ENCODE measurements around the gene GBE1. TPM values are rescaled to one million over a fixed set of nuclear protein-coding genes. Genes with fewer than 3 reads are reported as not detected.
"Not testable (repeated sequence)": the region's sequence is repeated elsewhere in the genome, so short reads cannot be mapped to it uniquely, and the experiment has no call there.

GBE1 gene
- total RNA-seq, 1 donor from 2014 or later: 27.3 TPM

GRCh38 chr3:81758275-81758674 is 3.2 kb downstream of the GBE1 start:
- ATAC-seq: no peak

GRCh38 chr3:81753416-81754027 is 7.9 kb downstream of the GBE1 start:
- ATAC-seq: no peak

More at GRCh38 chr3:81758275-81758674, 3.2 kb downstream of the GBE1 start:
- DNase-seq (ENCODE audit: low spot score): no peak

GRCh38 chr3:81752604-81753003 is 8.8 kb downstream of the GBE1 start:
- ATAC-seq (no peak), DNase-seq (ENCODE audit: low spot score) (no peak)

More at GRCh38 chr3:81753416-81754027, 7.9 kb downstream of the GBE1 start:
- DNase-seq (ENCODE audit: low spot score): no peak

GRCh38 chr3:81749265-81749664 is 12.2 kb downstream of the GBE1 start:
- no peak for DNase-seq (ENCODE audit: low spot score)
- ATAC-seq: no peak

GRCh38 chr3:81747280-81747679 is 14.2 kb downstream of the GBE1 start:
- not testable (repeated sequence) for ATAC-seq; DNase-seq (ENCODE audit: low spot score)

GRCh38 chr3:81744366-81744765 is 17.1 kb downstream of the GBE1 start:
- peak; percentile 78 for ATAC-seq
- no peak for DNase-seq (ENCODE audit: low spot score)

GRCh38 chr3:81743096-81744025 is 18.1 kb downstream of the GBE1 start:
- DNase-seq (ENCODE audit: low spot score): no peak
- ATAC-seq: peak; percentile 62

- ATAC-seq (no peak), DNase-seq (ENCODE audit: low spot score) (no peak)
Measured at GRCh38 chr3:81742581-81742980, 18.9 kb downstream of the GBE1 start.

- no peak for DNase-seq (ENCODE audit: low spot score)
Measured at GRCh38 chr3:81741216-81741615, 20.2 kb downstream of the GBE1 start.

GRCh38 chr3:81740731-81741130 is 20.7 kb downstream of the GBE1 start:
- ATAC-seq (no peak), DNase-seq (ENCODE audit: low spot score) (no peak)

More at GRCh38 chr3:81741216-81741615, 20.2 kb downstream of the GBE1 start:
- ATAC-seq: no peak

GRCh38 chr3:81735334-81735733 is 26.1 kb downstream of the GBE1 start:
- no peak for ATAC-seq
- no peak for DNase-seq (ENCODE audit: low spot score)

GRCh38 chr3:81734742-81735141 is 26.7 kb downstream of the GBE1 start:
- no peak for DNase-seq (ENCODE audit: low spot score)
- peak; percentile 37 for ATAC-seq

- ATAC-seq (no peak), DNase-seq (ENCODE audit: low spot score) (no peak)
Measured at GRCh38 chr3:81732642-81733041, 28.8 kb downstream of the GBE1 start.

GRCh38 chr3:81728766-81729544 is 32.5 kb downstream of the GBE1 start:
- ATAC-seq: peak; percentile 51

GRCh38 chr3:81726735-81727134 is 34.7 kb downstream of the GBE1 start:
- DNase-seq (ENCODE audit: low spot score): no peak
- no peak for ATAC-seq

More at GRCh38 chr3:81728766-81729544, 32.5 kb downstream of the GBE1 start:
- DNase-seq (ENCODE audit: low spot score): no peak

- no peak for DNase-seq (ENCODE audit: low spot score)
- ATAC-seq: no peak
Measured at GRCh38 chr3:81726132-81726531, 35.3 kb downstream of the GBE1 start.

- peak; percentile 69 for ATAC-seq
- no peak for DNase-seq (ENCODE audit: low spot score)
Measured at GRCh38 chr3:81723732-81724313, 37.6 kb downstream of the GBE1 start.

GRCh38 chr3:81718311-81718710 is 43.1 kb downstream of the GBE1 start:
- ATAC-seq: no peak
- no peak for DNase-seq (ENCODE audit: low spot score)

- ATAC-seq: peak; percentile 97
- peak; percentile 81 for DNase-seq (ENCODE audit: low spot score)
Measured at GRCh38 chr3:81716870-81717509, 44.5 kb downstream of the GBE1 start.

- no peak for ATAC-seq
- no peak for DNase-seq (ENCODE audit: low spot score)
Measured at GRCh38 chr3:81713031-81713430, 48.4 kb downstream of the GBE1 start.

Measured in left lobe of liver (tissue), 2 donors.